ENCODE results near the gene ANKS4B. TPM values are rescaled to one million over a fixed set of nuclear protein-coding genes. Genes with fewer than 3 reads are reported as not detected.

Gene ANKS4B
- not detected for total RNA-seq

GRCh38 chr16:21233521-21234150 lies at the start of gene ANKS4B:
TSS of gene ANKS4B (plus strand) at chr16:21233699. CDS start at chr16:21233738, 39 bp downstream.
- DNase-seq (ENCODE audit: extremely low spot score) = no peak
- H3K9me3 ChIP-seq = no peaks in the 10 kb centered on the region
- no peaks in the 10 kb centered on the region for H3K4me1 ChIP-seq
- no peak for TF ChIP-seq CTCF (IDR thresholded peaks at IDR 0.05)
- no peak for TF ChIP-seq POLR2AphosphoS5 (IDR thresholded peaks at IDR 0.05)
- TF ChIP-seq POLR2A (IDR thresholded peaks at IDR 0.05; ENCODE audit: low read depth) = no peak
- TF ChIP-seq EP300 (IDR thresholded peaks at IDR 0.05) = no peak
- intact Hi-C loops (cut with DNase I) = no loop called here
- no peaks in the 10 kb centered on the region for H3K36me3 ChIP-seq
- WGBS = 89% methylated on average over 11 of the region's 11 CpGs
- no peak within 1 kb of the TSS for H3K27ac ChIP-seq (replicated peaks in 1 of 4)
- H3K4me3 ChIP-seq = no peak within 1 kb of the TSS
- peaks cover 0 to 20% (median 0%) of the 10 kb centered on the region in 4 donors for H3K27me3 ChIP-seq

- Histone ChIP-seq H3K9me3 (no peaks in the 10 kb centered on the region), H3K4me1 (peaks cover 0 to 9% (median 7%) of the 10 kb centered on the region in 4 donors), H3K27ac (replicated peaks in 1 of 4) (no peak overlapping the region), H3K36me3 (peaks cover 29 to 42% (median 37%) of the 10 kb centered on the region in 4 donors), H3K4me3 (no peak overlapping the region), H3K27me3 (no peaks in the 10 kb centered on the region)
- intact Hi-C loops (cut with DNase I) = loop anchor here (10.0 kb wide), 1 partner anchor 371 kb away; no protein-coding TSS in a partner anchor
- 83% methylated on average over 3 of the region's 3 CpGs for WGBS
- no peak for DNase-seq (ENCODE audit: extremely low spot score)
- no peak for TF ChIP-seq POLR2AphosphoS5 (IDR thresholded peaks at IDR 0.05)
- no peak for TF ChIP-seq POLR2A (IDR thresholded peaks at IDR 0.05; ENCODE audit: low read depth)
- TF ChIP-seq CTCF (IDR thresholded peaks at IDR 0.05) = no peak
Measured at GRCh38 chr16:21183995-21184394, 49.5 kb upstream of the ANKS4B start.

DNA sequence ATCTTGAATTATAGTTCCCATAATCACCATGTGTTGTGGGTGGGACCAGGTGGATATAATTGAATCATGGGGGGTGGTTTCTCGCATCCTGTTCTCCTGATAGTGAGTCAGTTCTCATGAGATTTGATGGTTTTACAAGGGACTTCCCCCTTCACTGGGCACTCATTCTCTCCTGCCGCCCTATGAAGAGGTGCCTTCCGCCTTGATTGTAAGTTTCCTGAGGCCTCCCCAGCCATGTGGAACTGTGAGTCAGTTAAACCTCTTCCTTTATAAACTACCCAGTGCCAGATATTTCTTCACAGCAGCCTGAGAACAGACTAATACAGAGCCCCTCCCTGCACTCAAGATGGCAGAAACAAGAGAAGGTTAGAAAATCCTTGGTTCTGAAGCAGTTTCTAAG lies 48.7 kb upstream of the ANKS4B start:
- intact Hi-C loops (cut with DNase I) = loop anchor here (5.0 to 10.0 kb wide), 2 partner anchors 92 to 370 kb away; partner anchors contain the start of gene CRYM
- H3K4me3 ChIP-seq = no peak overlapping the region
- H3K4me1 ChIP-seq = peaks cover 0 to 9% (median 7%) of the 10 kb centered on the region in 4 donors
- H3K36me3 ChIP-seq = peaks cover 20 to 33% (median 28%) of the 10 kb centered on the region in 4 donors
- DNase-seq (ENCODE audit: extremely low spot score) = no peak
- TF ChIP-seq POLR2A (IDR thresholded peaks at IDR 0.05; ENCODE audit: low read depth) (no peak), EP300 (IDR thresholded peaks at IDR 0.05) (no peak), POLR2AphosphoS5 (IDR thresholded peaks at IDR 0.05) (no peak), CTCF (IDR thresholded peaks at IDR 0.05) (no peak)
- WGBS = 100% methylated on average over 3 of the region's 3 CpGs
- no peak overlapping the region for H3K27ac ChIP-seq (replicated peaks in 1 of 4)
- H3K27me3 ChIP-seq = no peaks in the 10 kb centered on the region
- H3K9me3 ChIP-seq = no peaks in the 10 kb centered on the region

GRCh38 chr16:21185659-21186325 lies 47.7 kb upstream of the ANKS4B start:
- TF ChIP-seq EP300 (IDR thresholded peaks at IDR 0.05) (no peak), CTCF (IDR thresholded peaks at IDR 0.05) (no peak), POLR2A (IDR thresholded peaks at IDR 0.05; ENCODE audit: low read depth) (no peak), POLR2AphosphoS5 (IDR thresholded peaks at IDR 0.05) (no peak)
- DNase-seq (ENCODE audit: extremely low spot score) = no peak
- Histone ChIP-seq H3K27me3 (no peaks in the 10 kb centered on the region), H3K4me3 (no peak overlapping the region), H3K9me3 (no peaks in the 10 kb centered on the region), H3K27ac (replicated peaks in 1 of 4) (no peak overlapping the region), H3K4me1 (peaks cover 0 to 9% (median 7%) of the 10 kb centered on the region in 4 donors), H3K36me3 (peaks cover 13 to 24% (median 19%) of the 10 kb centered on the region in 4 donors)
- WGBS = 89% methylated on average over 12 of the region's 12 CpGs
- intact Hi-C loops (cut with DNase I) = loop anchor here (5.0 to 10.0 kb wide), 2 partner anchors 92 to 369 kb away; partner anchors contain the start of gene CRYM
